ENCODE measurements around the gene TTC21A.

DNA sequence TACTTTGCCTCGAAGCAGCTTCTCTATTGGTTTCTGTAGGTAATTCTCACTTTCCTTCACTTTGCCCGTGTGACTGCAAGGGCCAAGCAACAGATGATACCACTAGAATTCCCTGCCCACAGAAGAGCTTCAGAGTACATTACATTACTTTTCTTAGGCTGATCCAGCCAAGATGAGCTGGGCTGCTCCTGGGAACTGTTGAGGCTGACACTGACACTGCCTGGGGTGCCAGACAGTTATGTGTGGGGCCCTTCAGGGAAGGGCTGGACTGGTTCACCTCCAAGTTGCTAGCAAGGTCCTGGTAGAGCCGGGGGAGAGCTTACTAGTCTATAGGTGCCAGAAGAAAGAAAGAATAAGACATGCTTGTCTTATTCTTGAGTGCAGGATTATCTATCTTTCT lies 19.0 kb upstream of the TTC21A start:
- TF ChIP-seq EP300 (IDR thresholded peaks at IDR 0.05; ENCODE audit: borderline replicate concordance): no peak
- TF ChIP-seq NFIC (IDR thresholded peaks at IDR 0.05): no peak
- no peak for TF ChIP-seq RAD21 (IDR thresholded peaks at IDR 0.05; ENCODE audit: low read depth)
- TF ChIP-seq MAX (IDR thresholded peaks at IDR 0.05): no peak
- no peak for TF ChIP-seq CEBPB (IDR thresholded peaks at IDR 0.05)
- no peak for TF ChIP-seq TAF1 (IDR thresholded peaks at IDR 0.05; ENCODE audit: low read depth)
- no peak for TF ChIP-seq REST (IDR thresholded peaks at IDR 0.05; ENCODE audit: low read depth)
